Transverse colon (tissue), 4 donors: ENCODE results near the gene LARGE1. TPM values are rescaled to one million over a fixed set of nuclear protein-coding genes. Genes with fewer than 3 reads are reported as not detected.

Experiments
- DNase-seq: peaks from one replicate; pipeline ENCODE4 v3.0.0-alpha.2; 2019
- H3K27ac ChIP-seq, 4 donors: fragments of 200-600 bp; sonication (generic); 2 replicates each; pipeline ENCODE4 v1.5.1; 2016 to 2018; ENCODE audit warnings: inconsistent platforms in 4 of 4
- H3K27me3 ChIP-seq: fragments of 200-600 bp; sonication (generic); 2 replicates; pipeline ENCODE4 v1.5.1; 2017; ENCODE audit warnings: inconsistent platforms
- H3K36me3 ChIP-seq, 4 donors: fragments of 200-600 bp; sonication (generic); 2 replicates each; pipeline ENCODE4 v1.5.1; 2017 to 2019; ENCODE audit warnings: inconsistent platforms in 4 of 4
- H3K4me1 ChIP-seq, 4 donors: fragments of 200-600 bp; sonication (generic); 2 replicates each; pipeline ENCODE4 v1.5.1; 2017 to 2020; ENCODE audit warnings: inconsistent platforms in 4 of 4
- H3K4me3 ChIP-seq, 4 donors: fragments of 200-600 bp; sonication (generic); 1 replicate in 1 of 4; 2 replicates in 3 of 4; pipeline versions ENCODE4 v1.5.1 to v1.6.1; 2017 to 2019; ENCODE audit warnings: inconsistent platforms in 4 of 4
- H3K9me3 ChIP-seq, 2 donors: fragments of 200-600 bp; sonication (generic); 2 replicates each; pipeline ENCODE4 v1.5.1; 2017 to 2019; ENCODE audit warnings: inconsistent platforms in 2 of 2
- CTCF ChIP-seq, 5 experiments: fragments of 200-600 bp in 3 of 5; fragments of 450-650 bp in 2 of 5; sonication (generic) in 3 of 5; IDR thresholded peaks; 1 replicate in 2 of 5; 2 replicates in 3 of 5; pipeline ENCODE4 v1.5.1; 2016 to 2017; ENCODE audit warnings: antibody characterized with exemption in 5 of 5, inconsistent platforms in 3 of 5, mild to moderate bottlenecking in 2 of 5, moderate library complexity in 1 of 5
- EP300 ChIP-seq: sonication (generic); formaldehyde crosslinking; IDR thresholded peaks from one replicate; pipeline ENCODE4 v1.6.1; 2017; ENCODE audit warnings: antibody characterized with exemption, low read depth
- POLR2A ChIP-seq: fragments of 450-650 bp; IDR thresholded peaks from one replicate; pipeline ENCODE4 v1.6.1; 2016; ENCODE audit warnings: antibody characterized with exemption, mild to moderate bottlenecking, moderate library complexity
- POLR2AphosphoS5 ChIP-seq, 3 donors: sonication (generic); formaldehyde crosslinking; IDR thresholded peaks; one replicate each; pipeline ENCODE4 v1.6.1; 2016; ENCODE audit warnings: antibody characterized with exemption in 3 of 3
- WGBS, 2 donors: methylation state at CpG; one replicate each; pipeline ENCODE4 v1.1.5; 2018; ENCODE audit warnings: low coverage in 1 of 2; 5-methylcytosine and 5-hydroxymethylcytosine counted together
- in situ Hi-C, 4 donors: fragments of 200-750 bp; cut with MboI; loops; one replicate each; pipeline versions ENCODE4 v1.15.0 to v1.15.1; 2017; ENCODE audit warnings: low sequenced_read_pairs in 3 of 4, low pct_ligation_motif_present in 1 of 4, low pct_unique_long_range_greater_than_20kb in 1 of 4
- intact Hi-C: fragments of 100-400 bp; cut with DNase I; formaldehyde crosslinking; loops from one replicate; pipeline ENCODE4 v1.15.1; 2023; ENCODE audit warnings: low total_unique reads
- total RNA-seq, 4 donors: library from RNA; depleted of rRNA; stranded (reverse); fragments of >200 nt; gene quantifications; one replicate each; pipeline ENCODE4 v1.1.0, GENCODE V29; 2016

Gene LARGE1
- total RNA-seq, 4 donors from 2014 or later: 46.5 to 304 (median 80.5) TPM

GRCh38 chr22:33894036-33894435 lies 26.2 kb downstream of the LARGE1 start:
- no peak for TF ChIP-seq EP300
- no peak for TF ChIP-seq CTCF (IDR thresholded peaks at IDR 0.05)
- TF ChIP-seq POLR2A: no peak
- no peak for TF ChIP-seq POLR2AphosphoS5 (IDR thresholded peaks at IDR 0.05)
- Histone ChIP-seq H3K4me1 (peaks cover 0 to 13% (median 0%) of the 10 kb centered on the region in 4 donors), H3K9me3 (no peaks in the 10 kb centered on the region), H3K27me3 (no peaks in the 10 kb centered on the region), H3K27ac (no peak overlapping the region), H3K4me3 (no peak overlapping the region), H3K36me3 (no peaks in the 10 kb centered on the region)
- in situ Hi-C loops: no loop called here
- DNase-seq: no peak
- intact Hi-C loops: no loop called here

- H3K9me3 ChIP-seq: no peaks in the 10 kb centered on the region
- H3K27me3 ChIP-seq: no peaks in the 10 kb centered on the region
- in situ Hi-C loops: no loop called here
- WGBS, 2 donors: 85 to 89% methylated on average over 4 to 7 of the region's 7 CpGs
- intact Hi-C loops: no loop called here
- no peak overlapping the region for H3K4me3 ChIP-seq
- no peak for DNase-seq
- H3K27ac ChIP-seq: no peak overlapping the region
- no peak for TF ChIP-seq EP300
- no peak for TF ChIP-seq POLR2AphosphoS5 (IDR thresholded peaks at IDR 0.05)
- no peak for TF ChIP-seq POLR2A
- no peak for TF ChIP-seq CTCF (IDR thresholded peaks at IDR 0.05)
- peaks cover 0 to 13% (median 0%) of the 10 kb centered on the region in 4 donors for H3K4me1 ChIP-seq
- no peaks in the 10 kb centered on the region for H3K36me3 ChIP-seq
Measured at GRCh38 chr22:33893512-33893911, 26.8 kb downstream of the LARGE1 start.

DNA sequence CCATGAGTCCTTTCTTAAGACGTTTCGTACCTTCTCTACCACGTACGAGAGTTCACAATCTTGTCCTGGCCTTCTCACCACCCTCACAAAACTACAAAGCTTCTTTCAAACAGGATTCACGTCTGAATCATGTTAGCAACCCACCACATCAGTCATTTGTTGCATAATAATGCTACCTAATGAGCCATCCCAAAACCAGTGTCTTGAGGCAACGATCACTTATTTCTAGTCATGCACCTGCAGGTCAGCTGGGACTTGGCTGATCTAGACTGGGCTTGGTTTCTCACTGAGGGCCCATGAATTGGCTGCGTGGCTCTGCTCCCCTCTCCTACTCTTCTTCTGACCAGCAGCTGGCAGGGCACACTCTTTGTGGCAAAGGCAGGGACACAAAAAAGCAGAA lies 28.3 kb downstream of the LARGE1 start:
- TF ChIP-seq CTCF (IDR thresholded peaks at IDR 0.05): no peak
- no peak for TF ChIP-seq EP300
- intact Hi-C loops: no loop called here
- Histone ChIP-seq H3K4me3 (no peak overlapping the region), H3K36me3 (no peaks in the 10 kb centered on the region), H3K4me1 (peaks cover 0 to 13% (median 0%) of the 10 kb centered on the region in 4 donors), H3K9me3 (no peaks in the 10 kb centered on the region), H3K27me3 (no peaks in the 10 kb centered on the region), H3K27ac (no peak overlapping the region)
- WGBS, 2 donors: 86 to 94% methylated on average over 5 to 7 of the region's 7 CpGs
- in situ Hi-C loops: no loop called here
- DNase-seq: no peak

DNA sequence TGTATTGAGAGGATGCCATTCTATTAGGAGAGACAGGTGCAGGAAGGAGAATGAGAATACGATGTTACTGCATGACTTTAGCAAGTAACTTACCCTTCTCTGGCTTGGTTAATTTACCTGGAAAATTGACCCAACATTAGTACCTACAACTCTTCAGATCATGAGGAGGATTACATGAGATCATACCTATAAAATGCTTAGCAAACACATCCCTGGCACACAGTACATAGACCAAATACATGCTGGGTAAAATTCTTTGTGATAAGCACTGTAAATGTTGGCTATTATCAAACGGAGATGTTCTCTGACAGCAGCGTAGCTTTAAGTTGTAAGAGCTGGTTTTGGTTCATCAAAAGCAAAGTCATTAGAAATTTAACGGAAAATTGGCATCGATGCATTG lies 28.8 kb downstream of the LARGE1 start:
- H3K4me3 ChIP-seq: no peak overlapping the region
- no peaks in the 10 kb centered on the region for H3K36me3 ChIP-seq
- 47 to 61% methylated on average over 5 of the region's 5 CpGs for WGBS, 2 donors
- intact Hi-C loops: no loop called here
- no peaks in the 10 kb centered on the region for H3K9me3 ChIP-seq
- H3K27ac ChIP-seq: no peak overlapping the region
- no peak for TF ChIP-seq EP300
- no peak for TF ChIP-seq CTCF (IDR thresholded peaks at IDR 0.05)
- TF ChIP-seq POLR2A: no peak
- TF ChIP-seq POLR2AphosphoS5 (IDR thresholded peaks at IDR 0.05): no peak
- in situ Hi-C loops: no loop called here
- H3K27me3 ChIP-seq: no peaks in the 10 kb centered on the region
- no peak for DNase-seq
- H3K4me1 ChIP-seq: peaks cover 0 to 13% (median 0%) of the 10 kb centered on the region in 4 donors
